Tibial nerve (tissue), 4 donors: ENCODE measurements around the gene STXBP4. TPM values are rescaled to one million over a fixed set of nuclear protein-coding genes. Genes with fewer than 3 reads are reported as not detected.

Experiments
- DNase-seq, 2 donors: peaks; one replicate each; pipeline ENCODE4 v3.0.0-alpha.2; 2019; ENCODE audit warnings: low spot score in 2 of 2
- H3K27ac ChIP-seq, 4 donors: fragments of 200-600 bp; sonication (generic) in 3 of 4; one replicate each; pipeline ENCODE4 v1.5.1; 2017 to 2019; ENCODE audit warnings: mild to moderate bottlenecking in 1 of 4
- H3K27me3 ChIP-seq, 2 donors: fragments of 200-600 bp; sonication (generic) in 1 of 2; one replicate each; pipeline versions ENCODE4 v1.5.1 to v1.6.0; 2017 to 2019
- H3K36me3 ChIP-seq, 3 donors: fragments of 200-600 bp; sonication (generic); one replicate each; pipeline ENCODE4 v1.5.1; 2018 to 2019
- H3K4me1 ChIP-seq, 4 donors: fragments of 200-600 bp; sonication (generic) in 3 of 4; one replicate each; pipeline ENCODE4 v1.5.1; 2017 to 2019
- H3K4me3 ChIP-seq, 4 donors: fragments of 200-600 bp; sonication (generic) in 3 of 4; one replicate each; pipeline ENCODE4 v1.5.1; 2017 to 2019; ENCODE audit warnings: mild to moderate bottlenecking in 1 of 4, moderate library complexity in 1 of 4
- H3K9me3 ChIP-seq, 4 donors: fragments of 200-600 bp; sonication (generic) in 3 of 4; one replicate each; pipeline ENCODE4 v1.5.1; 2017 to 2019
- EP300 ChIP-seq, 2 donors: sonication (generic); formaldehyde crosslinking; IDR thresholded peaks; one replicate each; pipeline ENCODE4 v1.6.1; 2017; ENCODE audit warnings: antibody characterized with exemption in 2 of 2, mild to moderate bottlenecking in 1 of 2
- POLR2A ChIP-seq, 2 donors: fragments of 450-650 bp; IDR thresholded peaks; one replicate each; pipeline ENCODE4 v1.6.1; 2017; ENCODE audit warnings: antibody characterized with exemption in 2 of 2, mild to moderate bottlenecking in 2 of 2, moderate library complexity in 2 of 2
- WGBS, 2 donors: methylation state at CpG; one replicate each; pipeline ENCODE4 v1.1.5; 2018; 5-methylcytosine and 5-hydroxymethylcytosine counted together
- total RNA-seq, 4 donors: library from RNA; depleted of rRNA; stranded (reverse); fragments of >200 nt; gene quantifications; one replicate each; pipeline ENCODE4 v1.1.0, GENCODE V29; 2016
- TF ChIP-seq, protein P1 (sequence below), 5 experiments: fragments of 200-600 bp in 3 of 5; fragments of 450-650 bp in 2 of 5; sonication (generic) in 3 of 5; IDR thresholded peaks; one replicate each; pipeline ENCODE4 v1.5.1; 2016 to 2019; ENCODE audit warnings: antibody characterized with exemption in 5 of 5, mild to moderate bottlenecking in 3 of 5, moderate library complexity in 2 of 5

STXBP4 gene
- total RNA-seq, 4 donors from 2014 or later: 21.6 to 64.8 (median 28.2) TPM

DNA sequence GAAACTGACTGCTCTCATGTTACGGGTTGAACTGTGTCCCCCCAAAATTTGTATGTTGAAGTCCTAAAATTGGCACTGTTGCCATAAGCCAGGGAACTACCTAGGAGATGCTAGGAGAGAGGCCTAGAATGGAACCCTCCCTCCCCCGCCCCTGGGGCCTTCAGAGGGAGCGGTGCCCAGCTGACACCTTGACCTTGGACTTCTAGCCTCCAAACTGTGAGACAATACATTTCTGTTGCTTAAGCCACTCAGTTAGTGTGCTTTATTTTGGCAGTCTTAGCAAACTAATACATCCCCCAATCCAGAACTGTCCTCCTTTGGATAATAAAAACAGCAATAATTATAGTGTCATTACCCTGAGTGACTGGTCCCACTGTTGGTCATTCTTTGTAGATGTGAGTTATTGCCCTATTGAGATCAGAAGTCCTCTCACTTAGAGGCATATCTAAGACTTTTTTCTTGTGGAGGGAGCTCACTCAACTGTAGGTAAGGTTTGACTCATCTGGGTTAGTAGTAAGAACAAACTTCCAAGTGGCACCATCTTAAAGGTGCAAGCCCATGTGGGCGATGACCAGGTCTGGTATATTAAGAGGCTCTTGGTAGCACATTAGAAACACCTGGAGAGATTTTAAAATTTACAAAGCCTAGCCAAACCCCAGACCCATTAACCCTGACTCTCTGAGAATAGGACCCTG, 203.2 kb downstream of the STXBP4 start:
- H3K36me3 ChIP-seq: peaks cover 0 to 28% (median 0%) of the 10 kb centered on the region in 3 donors
- no peak for DNase-seq
- TF ChIP-seq POLR2A (IDR thresholded peaks at IDR 0.05) (no peak), EP300 (IDR thresholded peaks at IDR 0.05) (no peak)
- TF ChIP-seq, protein P1, sequence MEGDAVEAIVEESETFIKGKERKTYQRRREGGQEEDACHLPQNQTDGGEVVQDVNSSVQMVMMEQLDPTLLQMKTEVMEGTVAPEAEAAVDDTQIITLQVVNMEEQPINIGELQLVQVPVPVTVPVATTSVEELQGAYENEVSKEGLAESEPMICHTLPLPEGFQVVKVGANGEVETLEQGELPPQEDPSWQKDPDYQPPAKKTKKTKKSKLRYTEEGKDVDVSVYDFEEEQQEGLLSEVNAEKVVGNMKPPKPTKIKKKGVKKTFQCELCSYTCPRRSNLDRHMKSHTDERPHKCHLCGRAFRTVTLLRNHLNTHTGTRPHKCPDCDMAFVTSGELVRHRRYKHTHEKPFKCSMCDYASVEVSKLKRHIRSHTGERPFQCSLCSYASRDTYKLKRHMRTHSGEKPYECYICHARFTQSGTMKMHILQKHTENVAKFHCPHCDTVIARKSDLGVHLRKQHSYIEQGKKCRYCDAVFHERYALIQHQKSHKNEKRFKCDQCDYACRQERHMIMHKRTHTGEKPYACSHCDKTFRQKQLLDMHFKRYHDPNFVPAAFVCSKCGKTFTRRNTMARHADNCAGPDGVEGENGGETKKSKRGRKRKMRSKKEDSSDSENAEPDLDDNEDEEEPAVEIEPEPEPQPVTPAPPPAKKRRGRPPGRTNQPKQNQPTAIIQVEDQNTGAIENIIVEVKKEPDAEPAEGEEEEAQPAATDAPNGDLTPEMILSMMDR (IDR thresholded peaks at IDR 0.05): no peak
- 86 to 94% methylated on average over 4 of the region's 4 CpGs for WGBS, 2 donors
- H3K9me3 ChIP-seq: peaks cover 0 to 13% (median 6%) of the 10 kb centered on the region in 4 donors
- H3K27me3 ChIP-seq: no peaks in the 10 kb centered on the region
- no peak overlapping the region for H3K27ac ChIP-seq
- H3K4me1 ChIP-seq: no peaks in the 10 kb centered on the region
- H3K4me3 ChIP-seq: no peak overlapping the region

DNA sequence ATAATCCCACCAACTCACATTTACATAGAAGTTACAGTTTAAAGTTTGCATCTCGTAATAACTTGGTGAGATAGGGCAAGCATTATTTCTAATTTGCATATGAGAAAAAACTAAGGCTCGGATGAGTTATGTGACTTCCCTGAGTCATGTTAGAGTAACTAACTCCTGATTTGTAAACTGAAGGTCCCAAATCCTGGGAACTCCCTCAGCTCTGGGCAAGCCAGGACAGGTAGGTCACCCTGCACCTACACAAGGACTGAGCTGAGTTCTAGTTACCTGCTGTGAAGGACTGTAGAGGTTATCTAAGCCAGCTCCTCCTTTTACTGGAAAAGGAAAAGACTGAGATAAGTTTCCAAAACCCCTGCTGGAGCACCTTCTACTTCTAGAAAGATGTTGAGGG, 204.0 kb downstream of the STXBP4 start:
- no peak for TF ChIP-seq POLR2A (IDR thresholded peaks at IDR 0.05)
- TF ChIP-seq, protein P1 (IDR thresholded peaks at IDR 0.05): no peak
- H3K27ac ChIP-seq: no peak overlapping the region
- WGBS, 2 donors: 86 to 93% methylated on average over 2 of the region's 2 CpGs

DNA sequence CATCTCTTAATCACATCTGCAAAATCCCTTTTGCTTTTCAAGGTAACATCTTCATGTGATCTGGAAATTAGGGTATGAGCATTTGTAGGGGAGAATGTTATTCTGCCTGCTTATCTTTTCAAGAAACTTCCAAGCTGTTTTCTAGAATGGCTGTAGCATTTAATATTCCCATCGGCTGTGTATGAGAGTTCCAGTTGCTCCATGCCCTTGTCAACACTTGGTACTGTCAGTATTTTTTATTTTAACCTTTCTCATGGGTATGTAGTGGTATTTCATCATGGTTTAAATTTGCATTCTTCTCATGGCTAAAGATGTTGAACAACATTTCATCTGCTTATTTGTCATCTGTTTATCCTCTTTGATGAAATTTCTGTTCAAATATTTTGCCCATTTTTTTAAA, 205.6 kb downstream of the STXBP4 start:
- Histone ChIP-seq H3K4me3 (no peak overlapping the region), H3K27me3 (no peaks in the 10 kb centered on the region), H3K36me3 (peaks cover 0 to 28% (median 0%) of the 10 kb centered on the region in 3 donors), H3K27ac (no peak overlapping the region), H3K9me3 (peaks cover 0 to 13% (median 6%) of the 10 kb centered on the region in 4 donors), H3K4me1 (no peaks in the 10 kb centered on the region)
- WGBS, 2 donors: 94 to 97% methylated on average over 1 of the region's 1 CpG
- TF ChIP-seq POLR2A (IDR thresholded peaks at IDR 0.05) (no peak), EP300 (IDR thresholded peaks at IDR 0.05) (no peak)
- TF ChIP-seq, protein P1 (IDR thresholded peaks at IDR 0.05): no peak
- DNase-seq: no peak

More for the DNA sequence above, 204.0 kb downstream of the STXBP4 start:
- Histone ChIP-seq H3K9me3 (peaks cover 0 to 13% (median 6%) of the 10 kb centered on the region in 4 donors), H3K36me3 (peaks cover 0 to 28% (median 0%) of the 10 kb centered on the region in 3 donors), H3K27me3 (no peaks in the 10 kb centered on the region), H3K4me1 (no peaks in the 10 kb centered on the region), H3K4me3 (no peak overlapping the region)
- no peak for DNase-seq

DNA sequence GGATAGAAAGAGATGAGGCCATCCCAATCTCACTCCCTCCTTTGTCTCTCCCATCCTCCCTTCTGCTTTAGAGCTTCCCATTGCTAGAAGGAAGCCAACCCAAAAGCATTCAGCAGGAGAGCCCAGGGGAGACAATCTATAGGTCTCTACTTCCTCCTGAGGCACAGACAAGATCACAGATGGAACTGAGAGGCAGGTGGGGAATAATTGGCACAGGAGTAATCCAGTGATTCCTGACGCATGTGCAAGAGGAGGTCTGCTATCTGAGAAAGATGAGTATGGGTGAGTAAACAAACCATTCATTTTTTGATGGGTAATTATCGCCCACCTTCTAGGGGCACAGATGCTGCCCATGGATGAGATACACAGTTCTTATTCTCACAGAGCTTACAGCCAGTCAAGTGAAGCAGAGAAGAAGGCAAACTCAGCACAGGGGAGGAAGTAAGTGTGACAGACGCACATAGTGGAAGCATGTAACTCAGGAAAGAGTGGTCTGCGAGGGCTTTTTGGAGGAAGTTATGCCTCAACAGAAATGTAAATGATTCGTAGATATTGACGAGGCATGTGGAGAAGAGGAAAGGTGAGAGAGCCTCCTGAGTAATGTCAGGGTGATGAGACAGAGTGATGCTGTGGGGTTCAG, 207.3 kb downstream of the STXBP4 start:
- TF ChIP-seq POLR2A (IDR thresholded peaks at IDR 0.05): no peak
- TF ChIP-seq, protein P1 (IDR thresholded peaks at IDR 0.05): no peak
- no peak for TF ChIP-seq EP300 (IDR thresholded peaks at IDR 0.05)
- Histone ChIP-seq H3K27me3 (no peaks in the 10 kb centered on the region), H3K4me3 (no peak overlapping the region), H3K36me3 (peaks cover 0 to 28% (median 0%) of the 10 kb centered on the region in 3 donors), H3K4me1 (no peaks in the 10 kb centered on the region), H3K27ac (no peak overlapping the region), H3K9me3 (peaks cover 0 to 13% (median 6%) of the 10 kb centered on the region in 4 donors)
- no peak for DNase-seq
- WGBS, 2 donors: 84 to 86% methylated on average over 6 of the region's 6 CpGs
